ENCODE results near the gene TMEM109. TPM values are rescaled to one million over a fixed set of nuclear protein-coding genes. Genes with fewer than 3 reads are reported as not detected.
A peak's percentile ranks its signal among the peaks of the same experiment; 100 is the strongest.

TMEM109 gene
- total and polyA plus RNA-seq, 9 of the 15 experiments (the other 6 are each of a cell fraction or from before 2014, with no cell fraction given): 9.2 to 71.3 (median 30.5) TPM

GRCh38 chr11:60955571-60955970, 41.6 kb downstream of the TMEM109 start:
- Histone ChIP-seq H3K9me3 (replicated peaks; ENCODE audit: control insufficient read depth, insufficient read depth, low read depth, low read length) (no peaks in the 10 kb centered on the region), H3K27ac (ENCODE audit: extremely low read depth, low read depth, low read length) (no peak overlapping the region), H3K9ac (ENCODE audit: insufficient read depth in 1 of 2, low read depth in 2 of 2, low read length in 2 of 2) (no peak overlapping the region), H3K9me1 (ENCODE audit: control insufficient read depth, insufficient read depth, low read length) (no peaks in the 10 kb centered on the region), H4K20me1 (replicated peaks; ENCODE audit: control insufficient read depth, insufficient read depth, low read length) (0 out of 2 replicates have a peak, but pooled peaks cover 3% of the 10 kb centered on the region), H3K4me3 (no peak overlapping the region), H3K79me2 (ENCODE audit: control insufficient read depth, insufficient read depth, low read length) (no peaks in the 10 kb centered on the region), H3K27me3 (ENCODE audit: control insufficient read depth in 2 of 2, insufficient read depth in 2 of 2, low read length in 2 of 2) (peaks cover 40 to 71% of the 10 kb centered on the region in 2 experiments), H3K36me3 (ENCODE audit: control insufficient read depth, insufficient read depth, low read length) (no peaks in the 10 kb centered on the region), H3K4me1 (replicated peaks in 1 of 2; ENCODE audit: control insufficient read depth in 2 of 2, insufficient read depth in 2 of 2, low read length in 2 of 2) (peaks cover 0 to 6% of the 10 kb centered on the region in 2 experiments; a peak in 3 of 5 replicates), H3K4me2 (ENCODE audit: insufficient read depth, low read length) (no peak overlapping the region), H2AFZ (ENCODE audit: low read depth, low read length) (no peak overlapping the region)
- in situ Hi-C loops (cut with MboI): no loop called here
- BruUV-seq (replicated peaks): no TSS peak
- DNase-seq (ENCODE audit: extremely low read depth in 1 of 4, low spot score in 3 of 4): no peak
- intact Hi-C loops (cut with micrococcal nuclease): no loop called here
- WGBS (ENCODE audit: insufficient coverage, low coverage, missing lambda C conversion rate): 0% methylated on average over 5 of the region's 5 CpGs
- TF ChIP-seq LEF1 (IDR thresholded peaks at IDR 0.05) (no peak), SRSF7 (optimal IDR thresholded peaks at IDR 0.05; ENCODE audit: low read depth, low read length) (no peak), NFIC (IDR thresholded peaks at IDR 0.05) (peak; percentile 40), ZNF717 (CRISPR knock-in tag; IDR thresholded peaks at IDR 0.05) (no peak)
- CTCF ChIA-PET (ENCODE audit: low intra/inter-chr PET ratio): no interaction called here
- no peak for FAIRE-seq
- POLR2A ChIA-PET: interaction anchor here (1.1 kb wide), 1 partner anchor 9 kb away, joined by 3 read pairs; no protein-coding TSS in a partner anchor
- ATAC-seq: no peak

DNA sequence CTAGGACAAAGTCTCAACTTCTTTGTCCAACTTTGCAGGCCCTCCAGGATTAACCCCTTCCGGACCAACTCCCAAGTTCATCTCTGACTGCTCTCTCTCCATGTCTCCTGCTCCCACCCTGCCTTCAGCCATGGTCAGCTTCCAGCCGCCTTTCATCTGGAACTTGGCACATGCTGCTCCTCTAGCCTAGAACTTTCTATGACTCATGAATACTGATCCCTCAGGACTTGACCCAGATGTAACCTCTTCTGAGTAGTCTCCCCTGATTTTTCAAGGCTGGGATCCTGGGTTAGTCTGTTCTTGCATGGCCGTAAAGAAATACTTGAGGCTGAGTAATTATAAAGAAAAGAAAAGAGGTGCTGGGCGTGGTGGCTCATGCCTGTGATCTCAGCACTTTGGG, 43.2 kb downstream of the TMEM109 start:
- WGBS (ENCODE audit: insufficient coverage, low coverage, missing lambda C conversion rate): 5% methylated on average over 4 of the region's 4 CpGs
- Histone ChIP-seq H2AFZ (ENCODE audit: low read depth, low read length) (no peak overlapping the region), H3K4me2 (ENCODE audit: insufficient read depth, low read length) (no peak overlapping the region), H3K27me3 (ENCODE audit: control insufficient read depth in 2 of 2, insufficient read depth in 2 of 2, low read length in 2 of 2) (peaks cover 34 to 66% of the 10 kb centered on the region in 2 experiments), H3K9ac (ENCODE audit: insufficient read depth in 1 of 2, low read depth in 2 of 2, low read length in 2 of 2) (no peak overlapping the region), H3K27ac (ENCODE audit: extremely low read depth, low read depth, low read length) (no peak overlapping the region), H3K9me3 (replicated peaks; ENCODE audit: control insufficient read depth, insufficient read depth, low read depth, low read length) (no peaks in the 10 kb centered on the region), H3K4me1 (replicated peaks in 1 of 2; ENCODE audit: control insufficient read depth in 2 of 2, insufficient read depth in 2 of 2, low read length in 2 of 2) (no peaks in the 10 kb centered on the region; a peak in 1 of 5 replicates), H3K79me2 (ENCODE audit: control insufficient read depth, insufficient read depth, low read length) (no peaks in the 10 kb centered on the region), H4K20me1 (replicated peaks; ENCODE audit: control insufficient read depth, insufficient read depth, low read length) (0 out of 2 replicates have a peak, but pooled peaks cover 3% of the 10 kb centered on the region), H3K9me1 (ENCODE audit: control insufficient read depth, insufficient read depth, low read length) (no peaks in the 10 kb centered on the region), H3K36me3 (ENCODE audit: control insufficient read depth, insufficient read depth, low read length) (no peaks in the 10 kb centered on the region), H3K4me3 (no peak overlapping the region)
- CTCF ChIA-PET (ENCODE audit: low intra/inter-chr PET ratio): no interaction called here
- no TSS peak for BruUV-seq (replicated peaks)
- no peak for DNase-seq (ENCODE audit: extremely low read depth in 1 of 4, low spot score in 3 of 4)
- FAIRE-seq: no peak
- ATAC-seq: no peak
- intact Hi-C loops (cut with micrococcal nuclease) (no loop called here), in situ Hi-C loops (cut with MboI) (no loop called here)
- POLR2A ChIA-PET: no interaction called here
- TF ChIP-seq ZNF239 (CRISPR knock-in tag; IDR thresholded peaks at IDR 0.05) (no peak), ZNF316 (IDR thresholded peaks at IDR 0.05) (no peak), USF2 (CRISPR knock-in tag; IDR thresholded peaks at IDR 0.05) (no peak), THAP12 (CRISPR knock-in tag; IDR thresholded peaks at IDR 0.05) (no peak), CBX3 (IDR thresholded peaks at IDR 0.05; ENCODE audit: borderline replicate concordance in 1 of 2, low read length in 2 of 2) (no peak)
- TF ChIP-seq, protein P1, sequence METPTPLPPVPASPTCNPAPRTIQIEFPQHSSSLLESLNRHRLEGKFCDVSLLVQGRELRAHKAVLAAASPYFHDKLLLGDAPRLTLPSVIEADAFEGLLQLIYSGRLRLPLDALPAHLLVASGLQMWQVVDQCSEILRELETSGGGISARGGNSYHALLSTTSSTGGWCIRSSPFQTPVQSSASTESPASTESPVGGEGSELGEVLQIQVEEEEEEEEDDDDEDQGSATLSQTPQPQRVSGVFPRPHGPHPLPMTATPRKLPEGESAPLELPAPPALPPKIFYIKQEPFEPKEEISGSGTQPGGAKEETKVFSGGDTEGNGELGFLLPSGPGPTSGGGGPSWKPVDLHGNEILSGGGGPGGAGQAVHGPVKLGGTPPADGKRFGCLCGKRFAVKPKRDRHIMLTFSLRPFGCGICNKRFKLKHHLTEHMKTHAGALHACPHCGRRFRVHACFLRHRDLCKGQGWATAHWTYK (CRISPR knock-in tag; IDR thresholded peaks at IDR 0.05): no peak
- TF ChIP-seq, protein P2, sequence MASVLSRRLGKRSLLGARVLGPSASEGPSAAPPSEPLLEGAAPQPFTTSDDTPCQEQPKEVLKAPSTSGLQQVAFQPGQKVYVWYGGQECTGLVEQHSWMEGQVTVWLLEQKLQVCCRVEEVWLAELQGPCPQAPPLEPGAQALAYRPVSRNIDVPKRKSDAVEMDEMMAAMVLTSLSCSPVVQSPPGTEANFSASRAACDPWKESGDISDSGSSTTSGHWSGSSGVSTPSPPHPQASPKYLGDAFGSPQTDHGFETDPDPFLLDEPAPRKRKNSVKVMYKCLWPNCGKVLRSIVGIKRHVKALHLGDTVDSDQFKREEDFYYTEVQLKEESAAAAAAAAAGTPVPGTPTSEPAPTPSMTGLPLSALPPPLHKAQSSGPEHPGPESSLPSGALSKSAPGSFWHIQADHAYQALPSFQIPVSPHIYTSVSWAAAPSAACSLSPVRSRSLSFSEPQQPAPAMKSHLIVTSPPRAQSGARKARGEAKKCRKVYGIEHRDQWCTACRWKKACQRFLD (CRISPR knock-in tag; IDR thresholded peaks at IDR 0.05): no peak

All from K562 (cell line).